ENCODE measurements around the gene SBSN.
A peak's percentile ranks its signal among the peaks of the same experiment; 100 is the strongest.

SBSN gene

DNA sequence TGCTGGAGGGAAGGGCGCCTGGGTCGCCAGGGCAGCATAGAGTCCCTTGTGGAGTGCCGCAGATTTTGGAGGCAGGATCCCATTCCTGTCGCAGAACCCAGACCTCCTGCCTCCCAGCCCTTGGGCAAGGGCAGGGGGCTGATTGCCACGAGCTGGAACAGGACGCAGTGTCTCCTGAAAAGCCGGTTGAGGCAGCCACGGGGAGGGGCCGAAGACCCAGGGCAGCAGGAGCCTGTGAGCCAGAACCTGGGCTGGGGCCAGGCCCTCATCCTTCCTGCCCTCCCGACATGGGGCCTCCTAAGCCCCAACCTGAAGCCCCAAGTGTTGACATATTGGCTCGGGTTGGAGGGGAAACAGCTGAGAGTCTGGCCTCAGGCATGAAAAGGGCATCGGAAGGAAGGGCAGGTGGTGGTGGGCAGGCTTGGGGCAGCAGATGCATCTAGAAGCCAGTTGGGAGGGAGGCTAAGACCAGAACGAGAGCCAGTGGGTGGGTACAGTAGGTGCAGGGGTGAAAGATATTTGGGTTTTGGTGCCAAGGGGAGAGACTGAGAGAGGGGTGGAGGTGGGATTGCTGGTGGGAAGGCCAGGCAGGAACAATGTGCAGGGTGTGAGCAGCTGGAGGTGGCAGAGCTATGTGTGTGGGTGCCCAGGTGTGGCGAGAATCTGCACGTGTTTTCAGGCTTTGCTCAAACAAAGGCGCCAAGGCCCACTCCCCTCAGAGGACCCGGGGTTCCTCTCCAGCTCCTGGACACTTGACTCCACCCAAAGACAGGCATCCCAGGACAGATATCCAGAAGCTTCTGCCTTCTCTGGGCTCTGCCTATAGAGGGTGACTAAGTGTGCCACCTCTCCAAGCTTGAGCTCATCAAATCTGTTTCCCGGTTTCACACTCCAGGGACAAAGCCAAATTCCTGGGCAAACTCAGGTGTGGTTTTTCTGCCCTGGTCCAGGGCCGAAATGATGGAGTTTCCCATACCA is 1.4 kb upstream of the SBSN start:
- no peak for DNase-seq

DNA sequence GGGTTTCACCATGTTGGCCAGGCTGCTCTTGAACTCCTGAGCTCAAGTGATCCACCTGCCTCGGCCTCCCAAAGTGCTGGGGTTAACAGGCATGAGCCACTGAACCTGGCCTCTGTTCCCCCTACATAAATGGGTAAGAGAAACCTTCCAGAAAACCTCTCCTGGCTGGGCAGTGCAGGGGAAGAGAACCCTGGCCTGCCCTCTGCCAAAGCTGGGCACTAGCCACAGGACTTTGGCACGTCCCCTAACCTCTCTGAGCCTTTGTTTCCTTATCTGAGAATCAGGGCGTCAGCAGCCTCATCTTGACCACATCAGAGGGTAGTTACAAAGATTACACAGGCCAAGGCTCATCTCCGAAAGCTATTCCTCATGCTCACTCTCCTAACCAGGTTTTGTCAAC is 2.2 kb downstream of the SBSN start:
- DNase-seq = no peak

DNA sequence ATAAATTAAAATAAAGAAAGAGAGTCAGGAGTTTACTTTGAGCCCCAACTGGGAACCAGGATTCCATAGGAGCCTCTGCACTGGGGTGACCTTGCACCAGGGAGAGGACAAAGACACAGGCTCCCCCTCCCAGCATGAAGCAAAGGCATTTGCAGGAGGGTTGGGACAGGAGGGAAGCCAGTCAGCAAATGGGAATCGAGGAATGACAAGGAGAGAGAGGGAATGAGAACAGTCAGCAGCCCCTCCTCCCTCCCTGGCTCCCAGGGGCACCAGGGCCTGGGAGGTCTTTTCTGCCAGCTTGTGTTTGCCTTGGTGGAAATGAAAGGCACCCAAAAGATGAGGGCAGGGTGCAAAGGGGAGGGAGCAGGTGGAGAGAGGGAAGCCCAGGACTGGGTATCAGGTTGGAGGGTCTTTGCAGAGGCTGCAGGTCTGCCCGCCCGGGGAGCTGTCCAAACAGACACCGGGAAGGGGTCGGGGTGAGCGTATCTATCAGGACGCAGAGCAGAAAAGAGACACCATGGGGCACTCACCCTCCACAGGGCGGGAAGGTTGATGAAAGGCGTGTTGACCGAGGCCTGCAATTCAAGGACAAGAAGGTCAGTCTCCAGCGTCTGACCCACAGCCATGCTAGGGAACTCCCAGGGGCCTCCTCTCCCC is 3.8 kb downstream of the SBSN start:
- no peak for DNase-seq

DNA sequence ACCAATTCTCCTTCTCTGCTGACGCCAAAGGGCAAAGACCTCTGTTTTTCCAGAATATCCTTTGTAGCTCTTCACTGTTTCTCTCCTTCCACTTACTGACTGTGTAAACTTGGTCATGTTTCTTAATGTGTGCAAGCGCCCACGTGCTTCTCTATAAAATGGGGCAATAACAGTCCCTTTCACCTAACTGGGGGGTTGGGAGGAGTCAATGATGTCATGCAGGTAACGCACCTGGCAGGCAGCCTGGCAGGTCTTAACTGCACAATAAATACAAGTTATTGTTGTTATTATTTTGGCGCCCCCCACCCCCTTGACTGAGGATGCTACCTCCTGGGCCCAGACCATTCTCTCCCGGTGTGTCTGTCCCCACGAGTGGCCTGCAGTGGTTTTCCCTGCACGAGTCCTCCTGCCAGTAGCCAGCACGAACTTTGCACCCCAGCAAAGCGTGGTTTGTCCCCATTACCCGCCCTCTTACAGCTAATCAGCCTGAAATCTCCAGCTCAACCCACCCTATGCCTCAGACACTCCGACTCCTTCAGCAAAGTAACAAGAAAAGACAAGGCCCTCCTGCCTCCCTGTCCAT is 5.3 kb downstream of the SBSN start:
- DNase-seq = no peak

DNA sequence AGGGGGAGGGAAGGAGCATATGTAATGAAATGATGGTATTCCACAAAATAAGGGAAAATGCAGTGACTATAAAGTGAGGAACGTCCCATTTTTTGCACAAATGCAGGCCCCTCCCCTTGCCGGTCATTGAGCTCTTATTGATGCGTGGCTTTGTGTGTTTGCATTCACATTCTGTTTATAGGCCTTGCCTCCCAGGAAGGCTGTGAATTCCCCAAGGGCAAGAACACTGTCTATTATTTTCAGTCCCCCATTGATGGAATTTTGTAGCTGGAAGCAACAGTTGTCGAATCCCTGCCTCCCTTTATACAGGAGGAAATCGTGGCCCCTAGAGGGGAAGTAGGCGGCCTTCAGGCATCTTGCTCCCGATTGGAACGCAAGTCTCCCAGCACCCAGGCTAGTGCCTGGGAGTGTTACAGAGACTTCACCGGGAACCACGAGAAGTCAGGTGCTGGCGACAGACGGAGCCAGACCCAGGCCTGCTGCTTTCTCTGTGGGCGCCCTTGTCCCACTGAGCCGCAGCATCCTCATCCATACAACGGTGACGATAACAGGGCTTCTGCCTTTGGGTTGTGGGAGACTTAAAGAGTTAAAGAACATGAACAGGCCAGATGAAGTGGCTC is 6.9 kb downstream of the SBSN start:
- no peak for DNase-seq

DNA sequence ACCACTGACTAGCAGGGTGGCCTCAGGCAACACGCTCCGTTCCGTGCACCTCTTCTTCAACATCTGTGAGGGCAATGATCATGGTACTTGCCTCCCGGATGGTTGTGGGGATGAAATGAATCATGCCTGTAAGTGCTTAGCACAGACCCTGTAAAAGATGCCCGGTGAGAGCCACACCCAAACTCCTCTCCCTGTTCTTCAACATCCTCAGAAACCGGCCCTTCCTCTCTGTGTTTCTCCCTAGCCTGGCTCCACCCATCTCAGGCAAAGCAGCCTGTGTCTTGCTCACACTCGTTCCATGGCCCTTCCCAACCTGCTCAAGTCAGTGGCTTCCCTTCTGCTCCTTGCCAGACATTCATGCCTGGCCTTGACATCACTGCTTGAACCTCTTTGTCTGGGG is 8.8 kb downstream of the SBSN start:
- no peak for DNase-seq

DNA sequence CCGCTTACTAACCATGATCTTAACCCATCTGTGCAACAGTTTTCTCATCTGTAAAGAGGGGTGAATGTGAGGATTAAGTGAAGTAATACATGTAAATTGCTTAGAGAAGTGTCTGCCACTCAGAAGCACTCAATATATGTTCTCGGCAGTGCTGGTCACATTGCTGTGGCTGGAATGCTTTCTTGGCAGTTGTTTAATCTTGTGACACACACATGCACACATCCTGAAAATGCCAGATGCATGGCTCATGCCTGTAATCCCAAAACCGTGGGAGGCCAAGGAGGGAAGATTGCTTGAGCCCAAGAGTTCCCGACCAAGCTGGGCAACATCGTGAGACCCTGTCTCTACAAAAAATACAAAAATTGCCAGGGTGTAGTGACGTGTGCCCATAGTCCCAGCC is 9.8 kb downstream of the SBSN start:
- no peak for DNase-seq

DNA sequence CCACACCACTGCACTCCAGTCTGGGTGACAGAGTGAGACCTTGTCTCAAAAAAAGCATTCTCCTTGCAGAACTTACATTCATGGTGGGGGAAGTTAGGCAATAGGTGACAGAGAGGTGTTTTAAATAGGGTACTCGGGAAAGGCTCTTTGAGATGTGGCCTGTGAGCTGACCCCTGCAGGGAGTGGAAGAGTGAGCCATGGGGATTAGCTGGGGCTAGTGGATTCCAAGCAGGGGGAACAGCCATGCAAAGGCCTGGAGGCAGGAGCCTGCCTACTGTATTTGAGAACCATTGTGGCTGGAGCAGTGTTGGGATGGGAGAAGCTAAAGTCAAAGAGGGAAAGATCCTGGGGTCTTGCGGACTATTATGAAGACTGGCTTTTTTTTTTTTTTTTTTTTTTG is 10.8 kb downstream of the SBSN start:
- no peak for DNase-seq

DNA sequence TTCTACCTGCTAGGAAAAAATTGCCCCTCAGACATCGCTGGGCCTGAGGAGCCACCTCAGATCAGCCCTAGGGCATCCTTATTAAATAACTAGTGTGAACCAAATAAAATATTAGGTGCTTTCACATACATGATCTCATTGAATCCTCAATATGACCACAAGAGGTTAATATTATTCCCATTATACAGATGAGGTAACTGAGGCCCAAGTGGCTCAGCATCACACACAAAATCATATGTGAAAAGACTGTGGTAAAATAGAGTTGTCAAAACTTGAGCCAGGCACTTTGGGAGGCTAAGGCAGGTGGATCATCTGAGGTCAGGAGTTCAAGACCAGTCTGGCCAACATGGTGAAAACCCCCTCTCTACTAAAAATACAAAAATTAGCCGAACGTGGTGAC is 11.8 kb downstream of the SBSN start:
- DNase-seq = no peak

DNA sequence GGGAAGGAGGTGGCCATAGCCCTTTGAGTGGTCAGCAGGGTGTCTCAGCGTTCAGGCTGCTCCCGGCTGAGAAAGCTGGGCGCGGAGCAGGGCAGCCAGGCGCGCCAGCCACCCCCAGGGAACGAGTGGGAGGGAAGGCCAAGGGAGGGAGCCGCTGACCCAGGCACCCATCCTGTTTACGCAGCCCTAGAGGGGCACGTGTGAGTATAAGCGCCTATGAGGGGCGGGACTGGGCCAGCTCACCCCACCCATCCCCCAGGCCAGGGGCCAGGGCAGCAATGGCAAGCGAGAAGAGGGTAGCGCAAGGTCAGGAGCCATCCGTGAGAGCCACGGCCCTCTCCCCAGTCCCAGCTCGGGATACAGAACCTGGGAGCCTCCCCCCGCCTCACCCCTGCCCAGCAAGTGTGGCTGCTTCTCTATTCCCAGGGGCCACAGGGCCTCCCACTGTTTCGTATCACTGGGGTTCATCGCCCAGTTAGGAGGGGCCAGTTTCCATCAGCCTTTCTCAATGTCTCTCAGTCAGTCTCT is 13.8 kb downstream of the SBSN start:
- DNase-seq = no peak

DNA sequence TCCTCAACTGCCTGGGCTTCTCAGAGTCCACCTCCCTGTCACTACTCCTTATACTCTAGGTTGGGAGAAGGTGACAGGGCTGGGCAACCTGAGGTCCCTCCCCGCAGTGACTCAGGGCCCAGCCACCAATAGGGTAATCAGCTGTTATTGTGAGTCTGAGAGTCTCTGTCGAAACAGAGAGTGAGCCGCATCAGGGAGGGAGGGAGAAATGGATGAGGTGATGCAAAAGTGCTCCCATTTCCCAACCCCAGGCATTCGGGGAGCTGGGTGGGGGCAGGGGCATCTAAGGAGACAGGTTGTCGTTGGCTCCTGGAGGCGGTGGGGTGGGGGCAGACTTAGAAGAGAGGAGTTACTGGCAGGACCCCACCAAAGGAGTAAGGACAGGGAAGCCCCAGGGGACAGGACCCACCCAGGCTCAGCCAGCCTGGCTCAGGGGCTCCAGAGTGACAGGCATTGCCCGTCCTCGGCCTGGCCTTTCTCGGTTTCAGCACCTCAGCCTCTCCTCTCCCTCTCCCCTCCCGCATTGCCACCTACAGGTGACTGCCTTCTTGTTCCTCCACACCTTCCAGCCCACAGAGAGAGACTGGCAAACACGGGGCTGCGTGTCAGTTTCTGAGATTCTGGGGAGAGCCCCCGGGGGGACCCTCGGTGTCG is 14.4 kb downstream of the SBSN start, which contains the start of gene DMKN:
Gene DMKN (minus strand): TSS at position 22 of the 654 bp plus-strand sequence. CDS start 174 bp downstream, outside the sequence.
- DNase-seq = no peak

DNA sequence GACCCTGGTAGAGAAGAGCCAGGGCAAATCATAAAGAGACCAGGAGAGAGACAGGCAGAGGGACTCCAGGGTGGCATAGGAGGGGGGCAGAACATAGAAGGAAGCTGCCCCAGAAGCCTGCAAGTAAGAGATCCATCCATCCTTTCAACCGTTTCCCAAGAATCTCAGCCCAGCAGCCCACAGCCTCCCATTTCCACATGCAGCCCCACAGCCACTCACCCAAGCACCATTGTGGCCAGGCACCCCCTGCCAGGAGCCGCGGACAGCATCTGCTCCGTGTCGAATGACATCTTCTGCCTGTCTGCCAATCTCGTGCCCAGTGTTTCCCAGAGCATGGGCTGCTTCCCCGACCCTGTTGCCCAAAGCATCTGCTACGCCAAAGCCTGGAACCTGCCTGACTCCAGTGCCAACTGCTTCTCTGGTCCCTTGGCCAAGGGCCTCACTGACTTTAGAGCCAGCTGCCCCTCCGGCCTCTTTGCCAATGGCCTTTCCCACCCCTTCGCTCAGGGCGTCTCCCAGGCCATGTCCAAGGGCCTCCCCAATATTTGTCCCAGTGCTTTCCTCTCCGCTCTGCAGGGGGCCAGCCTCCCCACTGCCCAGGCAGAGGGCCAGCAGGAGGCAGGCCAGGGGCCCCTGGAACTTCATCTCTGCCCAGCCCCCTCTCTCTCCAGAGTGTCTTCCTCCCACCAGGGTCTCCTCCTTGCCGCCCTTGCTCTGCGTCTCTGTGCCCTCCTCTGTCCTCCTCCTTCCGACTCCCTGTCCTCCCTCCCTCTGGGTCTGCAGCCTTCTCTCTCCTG is 15.1 kb downstream of the SBSN start:
- DNase-seq = no peak

DNA sequence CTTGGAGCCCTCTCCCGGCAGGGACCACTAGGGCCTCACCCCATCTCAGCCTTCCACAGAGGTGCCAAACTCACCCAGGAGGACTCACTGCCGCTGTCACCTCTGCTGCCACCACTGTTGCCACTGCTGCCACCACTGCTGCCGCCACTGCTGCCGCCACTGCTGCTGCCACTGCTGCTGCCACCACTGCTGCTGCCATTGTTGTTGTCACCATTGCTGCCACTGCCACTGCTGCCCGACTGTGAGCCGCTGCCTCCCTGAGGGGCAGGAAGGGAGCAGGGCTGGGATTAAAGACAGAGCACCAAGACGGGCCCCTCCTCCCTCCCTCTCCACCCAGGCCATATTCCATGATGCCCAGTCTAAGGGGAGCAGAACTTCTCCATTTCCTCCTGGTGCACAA is 16.8 kb downstream of the SBSN start:
- DNase-seq = no peak

DNA sequence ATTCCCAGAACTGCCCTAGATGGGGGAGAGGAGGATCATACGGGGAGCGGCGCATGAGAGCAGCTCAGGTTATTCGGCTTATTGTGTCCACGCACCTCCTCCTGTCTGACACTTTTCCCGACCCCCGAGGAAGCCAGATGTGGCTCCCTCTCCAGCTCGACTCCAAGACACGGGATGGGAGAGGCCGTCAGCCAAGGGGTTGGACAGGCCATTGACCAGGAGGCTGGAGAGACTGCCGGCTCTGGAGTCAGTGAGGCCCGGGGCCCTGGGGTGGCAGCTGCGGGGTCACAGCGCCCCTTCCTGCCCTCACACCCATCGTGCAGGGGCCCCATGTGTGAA is 17.5 kb downstream of the SBSN start:
- DNase-seq = no peak

DNA sequence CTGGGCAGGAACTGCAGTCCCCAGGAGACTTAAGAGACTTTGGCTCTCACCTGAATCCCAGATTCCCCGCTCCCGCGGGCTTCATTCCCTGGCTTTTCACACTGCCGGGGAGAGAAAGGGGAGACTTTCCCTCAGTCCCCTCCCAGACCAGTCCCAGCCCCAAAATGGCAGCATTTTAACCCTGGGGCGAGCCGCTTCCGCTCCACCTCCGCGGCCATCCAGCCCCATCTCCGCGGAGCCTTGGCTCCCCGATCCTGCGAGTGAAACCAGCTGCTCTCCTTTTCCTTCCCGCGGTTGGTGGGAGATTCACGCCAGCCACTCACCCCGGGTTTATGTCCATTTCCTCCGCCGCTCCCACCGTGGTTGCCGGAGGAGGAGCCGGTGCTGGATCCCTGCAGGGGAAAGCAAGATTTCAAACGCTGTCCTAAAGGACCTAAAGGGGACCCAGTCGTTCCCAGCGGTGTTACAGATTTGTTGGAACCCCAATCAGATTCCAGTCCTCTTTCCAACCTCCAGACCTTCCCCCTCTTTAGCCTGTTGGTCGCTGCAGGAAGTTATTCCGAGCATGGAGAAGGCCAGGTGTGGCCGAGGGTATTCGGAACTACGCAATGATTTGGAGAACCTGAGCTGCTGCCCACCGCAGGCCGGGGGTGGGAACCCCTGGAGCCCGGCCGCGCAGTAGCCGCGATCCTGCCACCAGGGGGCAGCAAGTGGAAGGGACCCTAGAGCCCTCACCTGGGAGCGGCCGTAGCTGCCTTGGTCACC is 18.1 kb downstream of the SBSN start:
- peak; percentile 86 for DNase-seq

DNA sequence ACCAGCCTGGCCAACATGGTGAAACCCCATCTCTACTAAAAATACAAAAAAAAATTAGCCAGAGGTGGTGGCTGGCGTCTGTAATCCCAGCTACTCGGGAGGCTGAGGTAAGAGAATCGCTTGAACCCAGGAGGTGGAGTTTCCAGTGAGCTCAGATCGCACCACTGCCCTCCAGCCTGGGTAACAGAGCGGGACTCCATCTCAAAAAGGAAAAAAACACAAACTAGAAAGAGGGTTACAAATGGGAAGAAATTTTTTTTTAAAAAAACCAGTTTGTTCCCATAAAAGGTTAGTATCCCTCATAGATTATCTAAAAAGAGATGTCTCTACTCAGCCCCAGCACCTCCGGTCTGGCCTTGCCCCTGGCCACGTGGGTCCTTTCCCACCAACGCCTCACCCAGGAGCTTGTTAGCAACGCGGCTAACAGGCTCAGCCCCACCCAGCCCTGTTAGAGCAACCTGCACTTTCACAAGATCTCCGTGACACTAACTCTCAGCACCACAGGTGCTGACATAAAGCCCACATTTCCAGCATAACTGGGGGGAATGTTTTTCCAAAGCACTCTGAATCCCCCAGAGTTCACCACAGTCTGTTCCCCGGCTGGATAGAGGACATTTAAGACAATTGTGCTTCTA is 19.0 kb downstream of the SBSN start:
- peak; percentile 54 for DNase-seq

DNA sequence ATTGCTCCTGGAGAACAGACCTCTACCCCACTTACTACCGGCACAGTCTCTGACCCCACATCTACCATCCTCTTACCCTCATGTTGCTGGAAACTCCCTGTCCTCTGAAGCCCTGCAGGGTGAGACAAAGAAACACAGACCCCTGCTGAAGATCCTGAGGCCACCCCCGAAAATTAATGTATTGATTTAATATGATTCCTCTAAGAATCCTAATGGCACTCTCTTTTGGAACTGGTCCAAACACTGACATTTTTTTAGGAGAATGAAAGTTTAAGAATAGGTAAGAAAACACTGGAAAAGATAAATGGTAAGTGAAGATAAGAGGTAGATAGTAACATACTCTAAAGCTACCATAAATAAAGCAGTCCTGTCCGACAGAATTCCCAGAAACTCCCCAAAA is 20.0 kb downstream of the SBSN start:
- DNase-seq = no peak

DNA sequence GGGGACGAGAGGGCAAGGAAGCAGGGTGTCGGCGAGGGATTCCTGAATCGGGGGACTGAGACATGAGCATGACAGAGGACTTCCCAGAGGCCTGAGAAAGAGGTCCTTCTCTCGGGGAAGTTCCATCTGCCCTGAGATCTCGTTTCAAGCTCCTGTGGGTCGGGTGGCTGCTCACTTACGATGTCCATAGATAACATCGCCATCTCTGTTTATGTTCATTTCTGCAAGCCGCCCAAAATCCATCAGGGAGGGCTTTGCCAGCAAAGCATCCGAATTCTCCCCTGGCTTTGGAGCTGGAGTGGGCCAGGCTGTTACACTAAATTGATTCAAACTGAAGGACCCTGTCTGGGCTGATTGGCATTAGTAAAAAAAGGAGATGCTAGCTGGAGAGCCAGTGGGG is 20.6 kb downstream of the SBSN start:
- DNase-seq = no peak

DNA sequence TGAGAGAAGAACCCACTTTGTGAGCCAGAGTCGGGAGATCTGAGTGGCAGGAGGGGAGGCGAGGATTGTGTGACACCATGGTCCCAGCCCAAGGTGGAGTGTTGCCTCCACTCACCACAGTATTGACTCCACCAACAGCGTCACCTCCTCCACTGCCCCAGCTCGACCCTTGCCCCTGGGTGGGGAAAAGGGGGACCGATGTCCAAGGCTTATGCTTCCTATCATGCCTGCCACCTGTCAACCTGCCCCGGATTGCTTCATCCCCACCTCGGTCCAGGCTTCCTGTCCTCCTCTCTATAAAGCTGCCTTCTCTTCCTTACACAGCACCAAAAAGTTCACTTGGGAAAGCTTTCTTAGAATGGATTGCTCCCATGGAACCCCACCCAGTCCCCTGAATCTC is 22.1 kb downstream of the SBSN start:
- DNase-seq = no peak

DNA sequence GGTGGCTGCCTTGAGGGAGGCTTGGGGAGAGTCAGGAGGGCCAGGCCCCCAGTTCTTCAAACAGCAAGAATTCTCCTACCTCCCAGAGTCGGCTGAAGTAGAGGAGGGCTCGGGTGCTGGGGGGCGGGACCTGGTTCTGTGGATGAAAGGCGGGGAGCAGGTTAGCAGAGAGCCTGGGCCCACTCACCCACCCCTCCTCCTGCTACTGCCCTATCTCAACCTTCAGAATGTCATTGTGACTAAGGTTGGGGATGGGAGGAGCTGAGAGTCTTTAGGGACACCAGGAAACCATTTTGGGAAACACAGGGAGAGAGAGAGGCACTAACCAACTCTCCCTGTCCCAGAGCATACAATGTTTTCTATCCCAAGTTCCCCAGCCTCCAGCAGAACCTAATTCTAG is 25.4 kb downstream of the SBSN start:
- no peak for DNase-seq

DNA sequence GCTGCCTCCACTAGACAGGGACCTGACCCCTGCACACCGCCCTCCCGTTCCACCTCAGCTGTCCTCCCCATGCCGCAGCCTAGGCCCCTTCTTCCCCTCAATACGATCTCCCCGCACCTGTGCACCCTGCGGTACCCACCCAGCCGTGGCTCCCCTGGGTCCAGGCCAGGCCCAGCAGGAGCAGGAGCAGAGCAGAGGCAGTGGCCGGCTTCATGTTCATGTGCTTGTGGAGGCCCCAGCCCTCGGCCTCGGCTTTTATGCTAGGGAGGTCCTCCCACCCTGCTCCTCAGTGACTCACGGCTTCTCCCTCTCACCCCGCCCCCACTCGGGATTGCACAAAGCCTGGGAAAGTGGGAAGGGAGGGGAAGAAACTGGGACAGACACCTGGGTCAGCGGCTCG is 26.4 kb downstream of the SBSN start:
- no peak for DNase-seq
